Ovary (tissue), 9 donors: Measurements from ENCODE around the gene P2RX2. TPM values are rescaled to one million over a fixed set of nuclear protein-coding genes. Genes with fewer than 3 reads are reported as not detected.

Experiments used
- DNase-seq, 5 donors: peaks; one replicate each; pipeline ENCODE4 v3.0.0-alpha.2; 2019 to 2020
- H3K27ac ChIP-seq, 2 donors: fragments of 200-600 bp; one replicate each; pipeline versions ENCODE4 v1.5.1 to v1.8.0; 2019 to 2022
- H3K27me3 ChIP-seq: fragments of 200-600 bp; one replicate; pipeline ENCODE4 v1.8.0; 2022
- H3K36me3 ChIP-seq: fragments of 200-600 bp; sonication (generic); one replicate; pipeline ENCODE4 v1.5.1; 2019
- H3K4me1 ChIP-seq: one replicate; pipeline ENCODE4 v1.8.1; 2013; ENCODE audit warnings: mild to moderate bottlenecking, moderate library complexity; ENCODE audit not compliant: insufficient read depth
- H3K4me3 ChIP-seq: fragments of 200-600 bp; sonication (generic); one replicate; pipeline ENCODE4 v1.5.1; 2017
- H3K9me3 ChIP-seq, 2 donors: fragments of 200-600 bp in 1 of 2; sonication (generic) in 1 of 2; one replicate each; pipeline versions ENCODE4 v1.5.1 to v1.8.1; 2013 to 2019; ENCODE audit warnings: mild to moderate bottlenecking in 1 of 2, moderate library complexity in 1 of 2
- EP300 ChIP-seq: sonication (generic); formaldehyde crosslinking; IDR thresholded peaks from one replicate; pipeline ENCODE4 v1.6.1; 2017; ENCODE audit warnings: antibody characterized with exemption
- POLR2A ChIP-seq: fragments of 450-650 bp; IDR thresholded peaks from one replicate; pipeline ENCODE4 v1.6.1; 2017; ENCODE audit warnings: antibody characterized with exemption, mild to moderate bottlenecking, moderate library complexity
- WGBS, 3 donors: extraction: QIAGEN DNeasy Blood & Tissue Kit in 1 of 3; methylation state at CpG; one replicate each; pipeline versions ENCODE4 v1.1.5 to v1.1.7; 2013 to 2017; 5-methylcytosine and 5-hydroxymethylcytosine counted together
- intact Hi-C, 4 donors: fragments of 100-400 bp; cut with DNase I; formaldehyde crosslinking; loops; one replicate each; pipeline versions ENCODE4 v1.11.0 to v1.15.1; 2022 to 2023
- polyA plus RNA-seq, 2 donors: library from polyadenylated mRNA; stranded (reverse); fragments of 200-250 nt in 1 of 2; fragments of 350-450 nt in 1 of 2; fragmentation: Illumina TruSeq in 1 of 2; extraction: RNeasy Lipid Tissue Mini Kit (QIAGEN cat#74804) in 1 of 2; gene quantifications; one replicate each; pipeline ENCODE4 v1.2.3, GENCODE V29; 2013 to 2014
- total RNA-seq, 7 donors: library from RNA; depleted of rRNA in 2 of 7; stranded (reverse); fragments of >200 nt in 2 of 7; fragmentation: NEBNext Ultra II Directional in 3 of 7; extraction: Animal tissue kit (Norgen Biotek cat#: 25700) in 3 of 7; gene quantifications; one replicate each; pipeline versions ENCODE4 v1.1.0 to v1.2.4, GENCODE V29; 2016 to 2023
- TF ChIP-seq, protein P1 (sequence below), 3 donors: fragments of 450-650 bp in 2 of 3; fragments of 200-600 bp in 1 of 3; IDR thresholded peaks; one replicate each; pipeline versions ENCODE4 v1.5.1 to v1.8.0; 2016 to 2022; ENCODE audit warnings: antibody characterized with exemption in 3 of 3, mild to moderate bottlenecking in 1 of 3
- donor health status: DM: no; HTN: no; CAD: no; lungs with moderate emphysema.
- donor health status: DM: no; HTN: no; CAD: no.
- donor health status: Bipolar disorder and iron deficiency.
- donor health status: DM: yes; HTN: yes; CAD: no.
- donor health status: DM: no; HTN: no; CAD: no.
- donor health status: DM: yes; HTN: yes; CAD: no.

The P2RX2 gene
- total and polyA plus RNA-seq, 9 donors, result 0.11 to 1.1 (median 0.45) TPM; not detected in 6

GRCh38 chr12:132604668-132605441 lies 13.7 kb upstream of the P2RX2 start:
- TF ChIP-seq EP300 (no peak), POLR2A (no peak)
- TF ChIP-seq, protein P1, sequence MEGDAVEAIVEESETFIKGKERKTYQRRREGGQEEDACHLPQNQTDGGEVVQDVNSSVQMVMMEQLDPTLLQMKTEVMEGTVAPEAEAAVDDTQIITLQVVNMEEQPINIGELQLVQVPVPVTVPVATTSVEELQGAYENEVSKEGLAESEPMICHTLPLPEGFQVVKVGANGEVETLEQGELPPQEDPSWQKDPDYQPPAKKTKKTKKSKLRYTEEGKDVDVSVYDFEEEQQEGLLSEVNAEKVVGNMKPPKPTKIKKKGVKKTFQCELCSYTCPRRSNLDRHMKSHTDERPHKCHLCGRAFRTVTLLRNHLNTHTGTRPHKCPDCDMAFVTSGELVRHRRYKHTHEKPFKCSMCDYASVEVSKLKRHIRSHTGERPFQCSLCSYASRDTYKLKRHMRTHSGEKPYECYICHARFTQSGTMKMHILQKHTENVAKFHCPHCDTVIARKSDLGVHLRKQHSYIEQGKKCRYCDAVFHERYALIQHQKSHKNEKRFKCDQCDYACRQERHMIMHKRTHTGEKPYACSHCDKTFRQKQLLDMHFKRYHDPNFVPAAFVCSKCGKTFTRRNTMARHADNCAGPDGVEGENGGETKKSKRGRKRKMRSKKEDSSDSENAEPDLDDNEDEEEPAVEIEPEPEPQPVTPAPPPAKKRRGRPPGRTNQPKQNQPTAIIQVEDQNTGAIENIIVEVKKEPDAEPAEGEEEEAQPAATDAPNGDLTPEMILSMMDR (IDR thresholded peaks at IDR 0.05), result no peak
- 77 to 82% (median 82%) methylated on average over 16 of the region's 16 CpGs for WGBS, 3 donors
- no peaks in the 10 kb centered on the region for H3K36me3 ChIP-seq
- H3K27me3 ChIP-seq, result no peaks in the 10 kb centered on the region
- H3K4me3 ChIP-seq, result no peak overlapping the region
- intact Hi-C loops, result loop anchor here in 1 of 4 donors (5.0 kb wide), 1 partner anchor 453 kb away; no protein-coding TSS in a partner anchor
- H3K4me1 ChIP-seq, result peaks cover 4% of the 10 kb centered on the region
- no peaks in the 10 kb centered on the region for H3K9me3 ChIP-seq
- peak in 1 of 5 donors; percentile 13 for DNase-seq
- no peak overlapping the region for H3K27ac ChIP-seq

- no peaks in the 10 kb centered on the region for H3K27me3 ChIP-seq
- intact Hi-C loops, result no loop called here
- peaks cover 4% of the 10 kb centered on the region for H3K4me1 ChIP-seq
- no peaks in the 10 kb centered on the region for H3K36me3 ChIP-seq
- 78 to 85% (median 84%) methylated on average over 18 of the region's 18 CpGs for WGBS, 3 donors
- H3K9me3 ChIP-seq, result no peaks in the 10 kb centered on the region
- TF ChIP-seq POLR2A (no peak), EP300 (no peak)
- TF ChIP-seq, protein P1 (IDR thresholded peaks at IDR 0.05), result no peak
- no peak overlapping the region for H3K27ac ChIP-seq
- DNase-seq, result no peak
- H3K4me3 ChIP-seq, result no peak overlapping the region
Observed at GRCh38 chr12:132605892-132606291, 12.7 kb upstream of the P2RX2 start.

GRCh38 chr12:132606466-132606865 lies 12.1 kb upstream of the P2RX2 start:
- H3K9me3 ChIP-seq, result no peaks in the 10 kb centered on the region
- intact Hi-C loops, result no loop called here
- no peaks in the 10 kb centered on the region for H3K36me3 ChIP-seq
- 66 to 72% (median 67%) methylated on average over 16 of the region's 16 CpGs for WGBS, 3 donors
- TF ChIP-seq, protein P1 (IDR thresholded peaks at IDR 0.05), result no peak
- TF ChIP-seq EP300 (no peak), POLR2A (no peak)
- peaks cover 4% of the 10 kb centered on the region for H3K4me1 ChIP-seq
- no peak overlapping the region for H3K4me3 ChIP-seq
- H3K27ac ChIP-seq, result no peak overlapping the region
- no peaks in the 10 kb centered on the region for H3K27me3 ChIP-seq
- DNase-seq, result no peak

DNA sequence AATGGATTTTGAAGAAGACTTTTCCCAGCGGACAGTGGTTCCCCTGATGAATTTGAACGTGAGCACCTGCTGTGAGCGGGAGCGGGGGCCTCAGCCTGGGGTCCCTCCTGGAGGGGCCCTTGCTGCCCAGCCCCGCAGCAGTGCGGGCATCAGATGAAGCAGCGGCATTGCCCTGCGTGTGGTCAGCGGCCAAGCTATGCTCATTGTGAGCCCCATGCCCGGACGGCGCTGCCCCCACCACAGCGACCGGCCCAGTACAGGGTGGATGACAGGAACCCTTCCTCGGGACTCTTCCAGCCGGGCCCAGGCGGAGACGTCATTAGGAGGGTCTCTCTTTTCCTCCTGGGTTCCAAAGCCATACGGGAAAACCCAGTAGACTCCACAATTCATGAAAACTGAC lies 11.6 kb upstream of the P2RX2 start:
- WGBS, 3 donors, result 82 to 85% (median 84%) methylated on average over 19 of the region's 19 CpGs
- TF ChIP-seq EP300, result no peak
- no peak for TF ChIP-seq POLR2A
- TF ChIP-seq, protein P1 (IDR thresholded peaks at IDR 0.05), result no peak
- Histone ChIP-seq H3K27me3 (no peaks in the 10 kb centered on the region), H3K9me3 (no peaks in the 10 kb centered on the region), H3K27ac (no peak overlapping the region), H3K36me3 (no peaks in the 10 kb centered on the region), H3K4me1 (peaks cover 4% of the 10 kb centered on the region), H3K4me3 (no peak overlapping the region)
- no peak for DNase-seq
- intact Hi-C loops, result no loop called here
